Stimulated activated CD8-positive, alpha-beta memory T cell treated with anti-CD3 and anti-CD28 coated beads, Interleukin-7, amount 100 ng/mL, for 48 hours (primary cell): ENCODE measurements around the gene FIGNL2.
"Not testable (repeated sequence)": the region's sequence is repeated elsewhere in the genome, so short reads cannot be mapped to it uniquely, and the experiment has no call there.

ENCODE experiments used
- DNase-seq, 2 donors: peaks; one replicate each; pipeline ENCODE4 v3.0.0-alpha.2; 2020; ENCODE audit warnings: low read depth in 1 of 2; ENCODE audit errors: extremely low read depth in 1 of 2

The FIGNL2 gene

GRCh38 chr12:51818566-51819300 lies 29.8 kb downstream of the FIGNL2 start:
- DNase-seq: no peak

DNA sequence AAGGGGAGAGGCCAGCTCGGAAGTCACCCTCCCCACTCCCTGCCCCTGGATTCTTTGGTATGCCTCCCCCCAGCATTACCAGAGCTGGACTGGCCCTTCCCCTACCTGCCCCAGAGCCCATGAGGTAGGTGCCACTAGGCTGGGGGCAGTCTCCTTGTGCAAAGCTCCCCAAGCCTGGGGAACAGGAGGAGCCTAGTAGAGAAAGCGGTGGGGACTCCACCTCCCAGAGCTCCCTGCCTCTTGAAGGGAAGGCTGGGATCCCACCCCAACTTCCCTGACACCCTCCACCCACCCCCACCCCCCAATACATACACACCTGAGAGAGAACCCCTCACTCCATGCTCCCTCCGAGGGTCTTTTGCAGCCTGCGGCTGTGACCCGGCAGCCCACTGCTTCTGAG lies 30.4 kb downstream of the FIGNL2 start:
- DNase-seq: no peak

DNA sequence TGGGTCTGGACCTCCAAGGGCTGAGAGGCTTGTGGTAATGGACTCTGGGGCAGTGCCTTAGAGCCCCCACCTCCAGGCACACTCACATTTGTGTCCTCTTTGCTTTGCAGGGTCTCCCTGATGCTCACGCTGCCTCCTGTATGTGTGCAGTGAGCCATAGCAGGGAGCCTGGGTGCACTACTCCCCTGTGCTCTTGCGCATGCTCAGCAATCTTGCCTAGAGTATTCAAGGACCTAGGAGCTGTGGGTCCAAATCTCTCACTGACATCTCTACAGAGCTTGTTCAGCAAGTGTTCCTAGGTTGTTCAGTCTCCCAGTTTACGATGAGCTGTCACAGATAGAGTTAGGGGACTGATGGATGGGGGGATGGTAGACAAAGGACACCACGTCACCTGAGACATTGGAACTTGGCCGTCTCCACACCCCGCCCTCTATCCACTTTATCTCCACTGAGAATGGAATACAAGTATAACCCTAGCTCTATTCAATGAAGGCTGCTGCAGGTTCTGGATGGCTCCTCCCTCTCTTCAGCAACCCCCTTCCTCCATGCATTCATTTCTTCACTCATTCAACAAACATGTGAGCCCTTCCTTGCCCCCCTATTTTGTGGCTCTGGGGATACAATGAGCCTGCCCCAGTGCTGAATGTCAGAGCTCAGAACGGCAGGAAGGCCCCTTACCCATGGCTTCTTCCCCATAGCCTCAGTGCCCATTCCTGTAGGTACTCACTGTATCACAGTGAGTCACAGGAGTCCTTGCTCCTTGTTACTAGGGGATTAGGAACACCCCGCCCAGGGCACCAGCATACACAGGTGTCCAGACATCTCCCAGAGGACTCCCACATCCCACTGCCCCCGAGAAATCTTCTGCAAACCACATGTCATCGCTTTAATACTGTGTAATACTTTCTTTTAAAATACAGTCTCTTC lies 31.2 kb downstream of the FIGNL2 start:
- DNase-seq: no peak

- DNase-seq: no peak
These were observed 32.9 kb downstream of the FIGNL2 start for GRCh38 chr12:51815571-51815970.

DNA sequence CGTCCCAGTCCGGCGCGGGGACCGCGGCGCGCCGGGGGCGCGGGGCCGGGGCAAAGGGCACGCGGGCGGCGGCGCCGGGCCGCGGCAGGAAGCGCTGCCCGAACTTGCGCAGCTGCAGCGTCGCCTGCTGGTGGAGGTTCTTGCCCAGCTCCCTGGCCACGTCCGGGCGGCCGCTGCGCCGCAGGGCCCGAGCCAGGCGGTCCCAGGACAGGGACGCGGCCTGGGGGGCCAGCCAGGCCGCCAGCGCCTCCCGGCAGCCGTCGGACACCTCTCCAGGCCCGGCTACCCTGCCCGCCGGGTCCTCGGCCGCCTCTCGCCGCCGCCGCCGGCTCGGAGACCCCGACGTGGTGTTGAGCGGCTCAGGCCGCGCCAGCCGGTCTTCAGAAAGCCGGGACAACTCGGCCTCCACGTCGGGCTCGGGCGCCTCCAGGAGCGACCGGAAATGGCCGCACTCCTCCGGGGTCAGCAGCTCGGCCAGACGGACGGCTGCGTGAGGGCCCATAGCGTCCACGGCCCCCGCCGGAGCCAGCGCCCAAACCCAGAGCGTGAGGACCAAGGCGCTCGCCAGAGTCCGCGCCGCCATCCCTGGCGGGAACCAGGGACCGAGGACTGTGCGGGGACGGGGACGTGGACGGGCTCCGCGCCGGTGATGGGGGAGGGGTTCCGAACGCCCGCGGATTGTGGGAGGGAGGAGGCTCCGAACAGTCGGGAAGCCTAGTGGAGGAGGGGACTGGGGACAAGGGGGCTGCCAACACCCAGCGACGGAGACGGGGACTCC lies 34.0 kb downstream of the FIGNL2 start:
- DNase-seq: peak in 1 of 2 donors; percentile 40

DNA sequence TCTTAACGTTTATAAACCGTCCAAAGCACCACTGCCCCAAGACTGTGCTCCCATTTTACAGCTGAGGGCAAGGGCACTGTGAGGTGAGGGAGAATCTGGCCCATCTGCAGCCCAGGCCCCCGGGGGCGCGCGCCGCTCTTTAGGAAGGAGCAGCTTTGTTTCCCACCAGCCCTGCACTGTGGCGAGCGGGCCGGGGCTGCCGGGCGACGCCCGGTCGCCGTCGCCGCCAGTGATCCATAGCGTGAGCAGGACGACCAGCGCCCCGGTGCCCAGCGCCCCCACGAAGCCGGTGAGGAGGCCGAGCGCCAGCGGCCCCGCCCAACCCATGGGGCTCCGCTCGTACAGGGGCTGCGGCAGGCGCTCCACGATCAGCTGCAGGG lies 34.6 kb downstream of the FIGNL2 start:
- no peak for DNase-seq

DNA sequence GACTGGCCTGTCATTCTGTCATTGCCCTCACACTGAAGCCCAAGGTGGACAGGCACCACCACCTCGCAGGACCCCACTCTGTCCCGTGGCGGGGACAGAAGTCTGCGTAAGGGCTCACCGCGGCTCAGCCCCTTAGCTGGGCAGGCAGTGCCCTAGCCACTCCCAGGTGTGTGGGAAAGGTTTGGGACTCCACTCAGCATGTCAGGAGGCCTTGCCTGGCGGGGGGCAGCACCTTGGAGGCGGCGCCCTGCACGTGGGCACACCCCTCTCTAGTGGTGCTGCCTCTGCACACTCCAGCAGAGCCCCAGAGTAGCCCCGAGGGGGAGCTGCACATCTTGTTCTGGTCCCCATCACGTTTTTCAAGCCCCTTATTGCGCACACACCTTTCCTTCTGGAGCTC lies 35.6 kb downstream of the FIGNL2 start:
- no peak for DNase-seq

DNA sequence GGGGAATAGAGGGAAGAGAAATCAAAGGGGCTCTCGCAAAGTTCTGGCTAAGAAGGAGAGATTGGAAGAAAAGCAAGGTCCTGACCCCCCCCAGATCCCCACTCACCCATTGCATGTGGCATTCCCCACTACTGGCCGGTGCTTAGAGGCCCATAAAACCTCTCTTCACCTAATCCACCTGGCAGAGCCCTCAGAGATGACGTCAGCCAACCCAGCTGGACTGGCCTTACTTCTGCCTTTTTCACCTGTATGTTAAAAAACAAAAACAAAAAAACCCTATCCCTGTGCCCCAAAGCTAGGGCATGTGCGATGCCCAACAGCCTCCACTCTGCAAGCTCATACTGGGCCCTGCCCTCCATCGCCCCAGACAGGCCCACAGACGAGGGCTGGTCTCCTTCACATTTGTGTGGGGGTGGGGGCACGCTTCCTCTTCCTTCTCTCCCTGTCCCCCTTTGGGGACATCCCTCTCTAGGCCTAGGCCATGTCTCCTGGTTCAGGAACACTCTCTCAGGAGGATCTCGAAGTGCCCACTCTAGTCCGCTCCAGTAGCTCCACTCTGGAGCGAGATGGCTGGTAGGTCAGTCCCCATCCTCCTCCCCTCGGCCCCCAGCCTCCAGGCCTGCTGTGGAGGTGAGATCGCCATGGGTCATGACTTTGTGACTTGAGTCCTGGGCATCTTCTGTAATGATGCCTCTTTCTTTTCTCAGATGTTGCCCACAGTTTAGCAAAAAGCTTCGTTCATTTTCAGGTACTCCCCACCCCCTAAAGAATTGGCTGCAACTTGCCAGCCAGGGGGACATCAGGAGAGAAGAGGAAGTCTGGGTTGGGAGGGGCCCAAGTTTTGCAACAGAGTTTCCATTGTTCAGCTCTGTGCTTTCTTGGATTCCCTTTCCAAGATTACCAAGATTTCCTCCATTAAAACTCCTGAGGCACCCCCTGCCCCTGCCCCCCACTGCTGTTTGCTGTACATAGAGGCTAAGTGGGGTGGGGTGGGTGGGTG lies 37.0 kb downstream of the FIGNL2 start:
- DNase-seq: no peak

DNA sequence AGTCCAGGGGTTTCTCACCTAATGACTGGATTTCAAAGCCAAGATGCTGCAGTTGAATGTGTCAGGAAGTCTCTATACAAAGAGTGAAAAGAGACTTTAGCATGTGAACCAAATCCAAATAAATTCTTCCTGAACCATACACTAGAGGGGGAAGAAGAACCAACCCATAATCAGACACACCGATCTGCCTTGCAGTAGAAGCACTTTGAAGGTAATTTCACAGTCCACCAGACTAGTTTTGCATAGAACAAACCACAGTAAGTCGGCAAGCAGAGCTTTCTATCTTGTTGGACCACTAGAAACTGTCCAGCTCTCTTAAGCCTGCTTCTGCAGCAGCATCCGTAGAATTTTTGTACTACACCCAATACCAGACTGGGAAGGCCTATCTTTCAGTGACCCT lies 39.3 kb downstream of the FIGNL2 start:
- no peak for DNase-seq

DNA sequence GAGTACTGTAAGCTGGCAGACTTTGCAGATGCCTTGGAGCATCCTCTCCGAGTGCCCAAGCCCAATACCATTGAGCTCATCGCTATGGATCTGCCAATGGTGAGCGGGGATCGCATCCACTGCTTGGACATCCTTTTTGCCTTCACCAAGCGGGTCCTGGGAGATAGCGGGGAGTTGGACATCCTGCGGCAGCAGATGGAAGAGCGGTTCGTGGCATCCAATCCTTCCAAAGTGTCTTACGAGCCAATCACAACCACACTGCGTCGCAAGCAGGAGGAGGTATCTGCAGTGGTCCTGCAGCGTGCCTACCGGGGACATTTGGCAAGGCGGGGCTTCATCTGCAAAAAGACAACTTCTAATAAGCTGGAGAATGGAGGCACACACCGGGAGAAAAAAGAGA lies 41.6 kb downstream of the FIGNL2 start:
- DNase-seq: no peak

- DNase-seq: no peak
These were observed 47.5 kb downstream of the FIGNL2 start for GRCh38 chr12:51801027-51801426.

GRCh38 chr12:51798501-51798900 lies 50.0 kb downstream of the FIGNL2 start:
- DNase-seq: no peak

DNA sequence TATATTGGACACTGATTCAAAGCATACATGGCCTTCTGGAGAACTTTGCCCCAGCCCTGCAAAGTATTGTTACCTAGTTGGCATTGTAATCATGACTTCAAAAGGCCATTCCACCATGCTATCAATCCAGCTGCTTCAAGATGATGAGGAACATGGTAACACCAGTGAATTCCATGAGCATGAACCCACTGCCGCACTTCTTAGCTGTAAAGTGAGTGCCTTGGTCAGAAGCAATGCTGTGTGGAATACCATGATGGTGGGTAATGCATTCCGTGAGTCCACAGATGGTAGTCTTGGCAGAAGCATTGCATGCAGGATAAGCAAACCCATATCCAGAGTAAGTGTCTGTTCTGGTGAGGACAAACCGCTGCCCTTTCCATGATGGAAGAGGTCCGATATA lies 50.5 kb downstream of the FIGNL2 start:
- not testable (repeated sequence) for DNase-seq

GRCh38 chr12:51797301-51797700 lies 51.2 kb downstream of the FIGNL2 start:
- DNase-seq: no peak

DNA sequence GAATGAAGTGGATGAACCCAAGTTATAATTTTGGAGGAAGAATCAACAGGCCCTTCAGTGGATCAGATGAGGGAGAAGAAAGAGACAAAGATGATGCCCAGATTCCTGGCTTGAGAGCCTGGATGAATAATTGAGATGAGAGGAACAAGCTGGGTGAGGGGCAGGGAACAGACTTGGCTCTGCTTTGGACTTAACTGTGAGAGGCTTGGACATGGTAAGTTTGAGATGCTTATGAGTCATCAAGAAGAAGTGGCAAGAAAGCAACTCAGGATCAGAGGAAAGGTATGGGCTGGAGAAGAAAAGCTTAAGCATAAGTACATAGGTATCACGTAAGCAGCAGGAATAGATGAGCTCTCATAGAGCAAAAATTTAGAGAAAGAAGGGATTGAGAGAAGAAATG lies 55.3 kb downstream of the FIGNL2 start:
- no peak for DNase-seq

GRCh38 chr12:51792417-51792816 lies 56.1 kb downstream of the FIGNL2 start:
- DNase-seq: no peak

- DNase-seq: no peak
These were observed 59.6 kb downstream of the FIGNL2 start for GRCh38 chr12:51788876-51789275.

- no peak for DNase-seq
These were observed 62.6 kb downstream of the FIGNL2 start for GRCh38 chr12:51785906-51786305.

- no peak for DNase-seq
These were observed 63.8 kb downstream of the FIGNL2 start for GRCh38 chr12:51784688-51785087.

DNA sequence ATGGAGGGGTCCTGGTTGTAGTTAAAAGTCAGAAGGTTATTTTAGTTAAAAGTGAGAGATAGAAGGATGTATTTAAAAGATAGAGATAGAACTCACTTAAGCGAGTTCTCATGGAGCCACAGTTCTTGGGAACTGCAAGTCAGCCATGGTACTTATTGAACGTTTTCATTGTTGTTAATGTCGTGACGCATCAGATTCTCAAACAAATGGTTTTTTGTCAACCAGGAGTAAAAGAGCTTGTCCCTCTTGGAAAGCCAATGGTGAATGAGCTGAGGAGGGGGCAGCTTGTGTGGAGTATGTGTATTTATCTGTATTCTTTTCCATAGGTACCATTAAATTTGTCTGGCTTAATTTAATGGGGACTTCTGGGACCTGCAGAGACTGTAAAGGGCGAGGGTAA lies 68.6 kb downstream of the FIGNL2 start:
- no peak for DNase-seq
